Muscle layer of colon (tissue), 2 donors: Measurements from ENCODE around the gene KLF15.

Experiments used
- H3K27ac ChIP-seq: one replicate; pipeline ENCODE4 v1.7.0; 2013; ENCODE audit warnings: low read depth, mild to moderate bottlenecking, low read length, moderate library complexity
- H3K27me3 ChIP-seq, 2 donors: one replicate each; pipeline ENCODE4 v1.7.0; 2013; ENCODE audit warnings: low read length in 2 of 2, mild to moderate bottlenecking in 2 of 2; ENCODE audit not compliant: insufficient read depth in 2 of 2, control insufficient read depth in 1 of 2
- H3K36me3 ChIP-seq: one replicate; pipeline ENCODE4 v1.7.0; 2013; ENCODE audit warnings: mild to moderate bottlenecking, low read length; ENCODE audit not compliant: insufficient read depth
- H3K4me1 ChIP-seq: one replicate; pipeline ENCODE4 v1.7.0; 2013; ENCODE audit warnings: mild to moderate bottlenecking, low read length; ENCODE audit not compliant: insufficient read depth
- H3K4me3 ChIP-seq, 2 donors: one replicate each; pipeline ENCODE4 v1.7.0; 2013; ENCODE audit warnings: low read length in 2 of 2, low read depth in 1 of 2, mild to moderate bottlenecking in 1 of 2, moderate library complexity in 1 of 2
- H3K9ac ChIP-seq: one replicate; pipeline ENCODE4 v1.7.0; 2013; ENCODE audit warnings: low read length
- H3K9me3 ChIP-seq: one replicate; pipeline ENCODE4 v1.7.0; 2013; ENCODE audit warnings: mild to moderate bottlenecking, low read length
- donor health status: abdominal sarcoma.
- donor health status: Adenocarcinoma of cecum.

Gene KLF15

GRCh38 chr3:126349611-126350501, 7.4 kb downstream of the KLF15 start:
- H3K4me1 ChIP-seq: no peaks in the 10 kb centered on the region
- H3K4me3 ChIP-seq: no peak overlapping the region
- H3K9me3 ChIP-seq: no peaks in the 10 kb centered on the region
- H3K27ac ChIP-seq: no peak overlapping the region
- no peak overlapping the region for H3K9ac ChIP-seq
- H3K27me3 ChIP-seq: no peaks in the 10 kb centered on the region
- H3K36me3 ChIP-seq: no peaks in the 10 kb centered on the region

DNA sequence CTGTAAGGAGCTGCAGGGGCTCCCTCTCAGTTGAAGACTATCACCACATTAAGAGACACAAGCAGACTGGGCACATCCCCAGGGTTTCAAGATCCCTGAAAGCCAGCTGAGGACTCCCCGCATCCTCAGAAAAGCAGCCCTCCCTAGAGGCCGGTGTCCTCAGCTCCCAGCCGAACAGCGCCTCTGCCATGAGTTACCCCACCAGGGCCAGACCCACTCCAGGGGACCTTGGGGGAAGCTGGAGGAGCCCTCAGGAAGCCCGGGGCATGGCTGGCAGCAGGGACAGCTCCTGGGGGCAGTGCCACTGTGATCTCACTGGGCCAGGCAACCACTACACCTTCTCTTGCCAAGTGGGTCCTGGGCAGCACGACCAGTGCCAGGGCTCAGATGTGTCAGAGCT, 8.1 kb downstream of the KLF15 start:
- Histone ChIP-seq H3K27ac (no peak overlapping the region), H3K27me3 (no peaks in the 10 kb centered on the region), H3K9me3 (no peaks in the 10 kb centered on the region), H3K4me3 (no peak overlapping the region), H3K36me3 (no peaks in the 10 kb centered on the region), H3K4me1 (no peaks in the 10 kb centered on the region), H3K9ac (no peak overlapping the region)

- Histone ChIP-seq H3K36me3 (no peaks in the 10 kb centered on the region), H3K27ac (no peak overlapping the region), H3K4me3 (no peak overlapping the region), H3K4me1 (no peaks in the 10 kb centered on the region), H3K27me3 (no peaks in the 10 kb centered on the region), H3K9ac (no peak overlapping the region), H3K9me3 (no peaks in the 10 kb centered on the region)
Observed at GRCh38 chr3:126348308-126348920, 8.8 kb downstream of the KLF15 start.

- Histone ChIP-seq H3K4me3 (no peak overlapping the region), H3K4me1 (no peaks in the 10 kb centered on the region), H3K9me3 (no peaks in the 10 kb centered on the region), H3K36me3 (no peaks in the 10 kb centered on the region), H3K27me3 (no peaks in the 10 kb centered on the region), H3K27ac (no peak overlapping the region), H3K9ac (no peak overlapping the region)
Observed at GRCh38 chr3:126347543-126348161, 9.6 kb downstream of the KLF15 start.

- no peak overlapping the region for H3K9ac ChIP-seq
- H3K9me3 ChIP-seq: no peaks in the 10 kb centered on the region
- H3K4me1 ChIP-seq: no peaks in the 10 kb centered on the region
- H3K36me3 ChIP-seq: no peaks in the 10 kb centered on the region
- no peak overlapping the region for H3K27ac ChIP-seq
- no peak overlapping the region for H3K4me3 ChIP-seq
- no peaks in the 10 kb centered on the region for H3K27me3 ChIP-seq
Observed at GRCh38 chr3:126346466-126346865, 10.7 kb downstream of the KLF15 start.

DNA sequence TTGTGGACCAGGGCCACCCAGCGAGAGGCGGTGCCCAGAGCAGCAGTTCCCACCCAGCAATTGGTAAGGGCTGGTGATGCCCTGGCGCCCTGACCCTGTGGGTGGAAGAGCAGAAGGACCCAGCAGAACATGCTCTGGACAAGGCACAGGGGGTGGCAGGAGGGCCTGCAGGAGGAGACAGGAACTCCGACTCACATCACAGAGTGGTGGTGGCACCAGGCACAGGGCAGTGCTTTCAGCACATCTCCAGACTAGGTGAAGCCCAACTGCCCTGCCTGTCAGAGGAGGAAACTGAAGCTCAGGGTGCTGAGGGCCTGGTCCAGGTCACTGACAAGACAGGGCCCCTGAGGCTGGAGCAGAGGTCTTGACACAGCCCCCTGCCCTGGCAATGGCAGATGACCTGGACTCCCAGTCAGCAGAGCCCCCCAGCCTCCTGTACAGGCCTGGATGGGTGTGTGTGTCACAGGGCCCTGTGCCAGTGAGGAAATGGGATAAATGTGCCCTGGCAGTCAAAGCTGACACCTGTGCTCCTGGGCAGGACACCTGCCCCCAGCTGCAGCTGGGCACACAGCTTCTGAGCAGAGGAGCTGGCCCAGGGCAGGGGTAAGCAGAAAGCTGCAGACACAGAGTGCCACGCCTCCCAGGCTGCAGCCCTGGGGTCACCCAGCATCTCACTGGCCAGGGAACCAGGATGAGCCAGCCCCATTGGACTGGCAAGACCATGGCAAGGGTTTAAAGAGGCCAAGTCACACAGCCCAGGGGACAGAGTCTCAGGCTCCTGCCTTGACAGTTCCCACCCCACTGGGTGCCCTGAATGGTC, 11.4 kb downstream of the KLF15 start:
- Histone ChIP-seq H3K9ac (no peak overlapping the region), H3K4me1 (no peaks in the 10 kb centered on the region), H3K27ac (no peak overlapping the region)

GRCh38 chr3:126345231-126345630, 12.0 kb downstream of the KLF15 start:
- no peak overlapping the region for H3K27ac ChIP-seq

More for the DNA sequence above, 11.4 kb downstream of the KLF15 start:
- no peaks in the 10 kb centered on the region for H3K9me3 ChIP-seq
- no peak overlapping the region for H3K4me3 ChIP-seq
- no peaks in the 10 kb centered on the region for H3K36me3 ChIP-seq
- H3K27me3 ChIP-seq: no peaks in the 10 kb centered on the region

DNA sequence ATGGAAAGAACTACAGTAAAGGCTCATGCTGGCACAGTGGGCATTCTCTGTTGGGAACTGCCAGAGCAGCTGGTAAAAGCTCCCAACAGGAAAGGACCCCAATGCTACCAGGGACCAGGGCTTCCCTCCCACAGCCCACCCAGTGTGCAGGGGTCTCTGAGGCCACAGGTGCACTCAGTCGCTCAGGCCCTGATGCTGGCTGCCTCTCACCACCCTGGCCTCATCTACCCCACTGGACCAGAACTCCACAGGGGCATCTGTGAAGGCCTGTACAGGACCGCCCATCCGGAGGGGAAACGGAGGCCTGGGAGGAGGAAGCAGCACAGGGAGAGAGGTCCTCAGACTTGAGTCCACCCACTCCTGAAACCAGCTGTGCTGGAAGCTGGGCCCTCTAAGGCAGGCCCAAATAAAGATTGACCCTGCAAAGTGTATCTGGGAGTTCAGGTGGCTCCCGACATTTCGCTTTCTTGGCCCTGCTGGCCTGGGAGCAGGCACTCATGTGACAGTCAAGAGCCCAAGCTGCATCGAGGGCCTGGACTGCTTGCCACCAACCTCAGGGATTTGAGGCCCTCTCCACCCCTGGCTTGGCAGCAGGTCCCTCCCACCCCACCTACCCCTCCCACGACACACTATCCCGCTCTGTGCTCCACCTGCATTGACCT, 12.7 kb downstream of the KLF15 start:
- Histone ChIP-seq H3K9me3 (no peaks in the 10 kb centered on the region), H3K27me3 (no peaks in the 10 kb centered on the region), H3K4me3 (no peak overlapping the region), H3K27ac (no peak overlapping the region), H3K36me3 (no peaks in the 10 kb centered on the region), H3K9ac (no peak overlapping the region), H3K4me1 (no peaks in the 10 kb centered on the region)

More at GRCh38 chr3:126345231-126345630, 12.0 kb downstream of the KLF15 start:
- H3K4me3 ChIP-seq: no peak overlapping the region
- H3K4me1 ChIP-seq: no peaks in the 10 kb centered on the region
- H3K9ac ChIP-seq: no peak overlapping the region
- H3K36me3 ChIP-seq: no peaks in the 10 kb centered on the region
- no peaks in the 10 kb centered on the region for H3K9me3 ChIP-seq
- no peaks in the 10 kb centered on the region for H3K27me3 ChIP-seq

DNA sequence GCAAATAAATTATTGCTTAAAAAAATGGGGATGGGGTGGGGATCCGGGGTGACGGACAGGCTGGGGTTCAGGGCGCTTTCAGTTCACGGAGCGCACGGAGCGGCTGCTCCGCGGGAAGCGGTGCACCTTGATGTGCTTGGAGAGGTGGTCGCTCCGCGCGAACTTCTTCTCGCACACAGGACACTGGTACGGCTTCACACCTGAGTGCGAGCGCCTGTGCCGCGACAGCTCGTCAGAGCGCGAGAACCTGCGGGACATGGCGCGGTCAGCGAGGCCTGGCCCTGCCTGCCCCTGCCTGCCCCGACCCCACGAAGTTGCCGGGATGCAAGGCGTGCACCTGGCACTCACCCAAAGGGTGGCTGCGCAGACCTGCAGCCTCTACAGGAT, 13.6 kb downstream of the KLF15 start:
- Histone ChIP-seq H3K9me3 (no peaks in the 10 kb centered on the region), H3K4me3 (no peak overlapping the region), H3K27me3 (no peaks in the 10 kb centered on the region), H3K4me1 (no peaks in the 10 kb centered on the region), H3K9ac (no peak overlapping the region), H3K36me3 (no peaks in the 10 kb centered on the region), H3K27ac (no peak overlapping the region)

DNA sequence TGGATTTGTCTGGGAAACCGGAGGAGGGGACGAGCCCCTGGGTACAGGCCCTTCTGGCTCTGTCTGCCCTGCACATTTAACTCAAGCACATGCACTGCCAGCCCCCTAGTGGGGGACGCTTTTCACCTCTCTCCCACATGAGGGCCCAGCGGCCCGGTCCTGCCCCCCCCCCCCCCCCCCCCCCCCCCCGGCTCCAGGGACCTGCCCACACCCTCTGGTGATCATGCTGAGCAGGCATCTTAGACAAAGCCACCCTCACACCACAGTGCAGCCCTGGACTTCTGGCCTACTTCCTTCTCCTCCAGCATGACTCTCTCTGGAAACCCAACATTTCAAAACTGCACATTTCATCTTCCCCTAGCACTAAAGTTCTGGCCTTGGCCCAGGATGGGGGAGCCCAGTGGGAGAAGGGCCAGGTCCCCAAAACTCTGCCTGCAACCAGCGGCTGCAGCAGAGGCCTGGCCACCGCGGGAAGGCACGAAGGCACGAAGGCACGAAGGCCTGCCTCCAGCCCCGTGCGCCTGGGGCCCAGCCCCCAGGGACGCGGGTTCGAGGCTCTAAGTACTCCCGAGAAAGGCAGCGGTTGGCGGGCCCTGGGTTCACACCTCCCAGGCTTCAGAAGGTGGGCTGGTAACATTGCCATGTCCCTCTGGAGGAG, 14.1 kb downstream of the KLF15 start:
- H3K36me3 ChIP-seq: no peaks in the 10 kb centered on the region
- H3K9me3 ChIP-seq: no peaks in the 10 kb centered on the region
- H3K27me3 ChIP-seq: no peaks in the 10 kb centered on the region
- no peak overlapping the region for H3K4me3 ChIP-seq
- no peak overlapping the region for H3K9ac ChIP-seq
- H3K4me1 ChIP-seq: no peaks in the 10 kb centered on the region
- H3K27ac ChIP-seq: no peak overlapping the region
